Measurements from ENCODE around the gene COBL. TPM values are rescaled to one million over a fixed set of nuclear protein-coding genes. Genes with fewer than 3 reads are reported as not detected.

Gene COBL
- total RNA-seq, 2 experiments from 2014 or later: not detected

- ATAC-seq (no peak), DNase-seq (no peak)
- Mint-ChIP-seq H3K27ac (no peak overlapping the region), H3K4me1 (no peaks in the 10 kb centered on the region), H3K36me3 (no peaks in the 10 kb centered on the region), H3K9me3 (ENCODE audit: low read depth) (no peaks in the 10 kb centered on the region), H3K4me3 (no peak overlapping the region), H3K27me3 (no peaks in the 10 kb centered on the region)
- CTCF ChIA-PET: no interaction called here
Measured at GRCh38 chr7:51078653-51079052, 238.0 kb downstream of the COBL start.

- CTCF ChIA-PET: no interaction called here
- no peak overlapping the region for H3K4me3 Mint-ChIP-seq
- no peaks in the 10 kb centered on the region for H3K9me3 Mint-ChIP-seq (ENCODE audit: low read depth)
- DNase-seq: no peak
- H3K36me3 Mint-ChIP-seq: no peaks in the 10 kb centered on the region
- no peak overlapping the region for H3K27ac Mint-ChIP-seq
- ATAC-seq: no peak
- no peaks in the 10 kb centered on the region for H3K4me1 Mint-ChIP-seq
- no peaks in the 10 kb centered on the region for H3K27me3 Mint-ChIP-seq
Measured at GRCh38 chr7:51077987-51078370, 238.6 kb downstream of the COBL start.

- H3K36me3 Mint-ChIP-seq: no peaks in the 10 kb centered on the region
- H3K4me3 Mint-ChIP-seq: no peak overlapping the region
- no peak for DNase-seq
- H3K27ac Mint-ChIP-seq: no peak overlapping the region
- no peaks in the 10 kb centered on the region for H3K4me1 Mint-ChIP-seq
- H3K9me3 Mint-ChIP-seq (ENCODE audit: low read depth): no peaks in the 10 kb centered on the region
- ATAC-seq: no peak
- no peaks in the 10 kb centered on the region for H3K27me3 Mint-ChIP-seq
- CTCF ChIA-PET: no interaction called here
Measured at GRCh38 chr7:51077316-51077986, 239.2 kb downstream of the COBL start.

DNA sequence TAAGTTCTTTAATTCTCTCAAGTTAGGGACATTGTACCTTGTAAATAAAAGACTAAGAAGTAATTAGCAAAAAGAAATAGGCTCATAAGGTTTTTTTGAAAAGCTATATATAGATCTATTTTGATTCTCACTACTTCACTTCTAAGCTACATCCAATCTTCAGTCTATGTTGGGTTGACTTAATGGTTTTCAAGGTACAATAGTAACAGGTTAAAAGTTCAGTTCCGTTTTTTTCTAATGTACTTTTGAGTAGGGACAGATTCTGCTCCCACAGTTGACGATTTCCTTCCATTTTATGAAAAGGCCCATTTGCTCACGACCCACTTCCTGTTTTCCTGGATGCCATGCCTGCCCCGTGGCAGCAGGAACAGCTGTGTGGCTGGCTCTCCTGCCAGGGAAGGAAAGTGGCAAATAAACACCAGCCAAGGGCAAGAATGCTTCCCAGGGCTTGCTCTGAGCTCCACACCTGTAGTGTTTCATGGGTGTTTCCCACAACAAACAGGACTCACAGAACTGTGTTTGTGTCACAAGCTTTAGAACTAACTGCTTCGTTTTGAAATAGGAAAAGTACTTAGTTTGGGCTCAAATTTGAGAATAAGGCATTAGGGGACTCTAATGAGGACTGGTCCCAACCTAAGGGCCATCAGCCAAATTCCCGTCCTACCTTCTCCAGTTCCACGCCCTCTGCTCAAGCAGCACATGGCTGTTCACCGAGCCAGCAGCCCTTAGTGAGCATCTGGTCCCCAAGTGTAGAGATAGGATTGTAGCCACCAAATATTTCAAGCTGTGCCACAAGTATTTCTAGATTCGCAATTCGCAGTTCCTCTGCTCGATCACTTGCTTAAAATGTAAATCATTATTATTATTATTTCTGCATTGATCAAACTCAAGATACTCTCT is 240.7 kb downstream of the COBL start:
- CTCF ChIA-PET: interaction anchor here (1.5 kb wide), 1 partner anchor 85 kb away, joined by 6 read pairs; no protein-coding TSS in a partner anchor
- no peaks in the 10 kb centered on the region for H3K36me3 Mint-ChIP-seq

GRCh38 chr7:51073171-51073570 is 243.4 kb downstream of the COBL start:
- Mint-ChIP-seq H3K27me3 (peaks cover 6% of the 10 kb centered on the region), H3K9me3 (ENCODE audit: low read depth) (no peaks in the 10 kb centered on the region), H3K36me3 (no peaks in the 10 kb centered on the region), H3K27ac (no peak overlapping the region), H3K4me1 (no peaks in the 10 kb centered on the region), H3K4me3 (no peak overlapping the region)
- DNase-seq (no peak), ATAC-seq (no peak)
- CTCF ChIA-PET: no interaction called here

More for the DNA sequence above, 240.7 kb downstream of the COBL start:
- Mint-ChIP-seq H3K9me3 (ENCODE audit: low read depth) (no peaks in the 10 kb centered on the region), H3K4me3 (no peak overlapping the region), H3K27me3 (no peaks in the 10 kb centered on the region), H3K27ac (no peak overlapping the region), H3K4me1 (no peaks in the 10 kb centered on the region)
- ATAC-seq: no peak
- no peak for DNase-seq

DNA sequence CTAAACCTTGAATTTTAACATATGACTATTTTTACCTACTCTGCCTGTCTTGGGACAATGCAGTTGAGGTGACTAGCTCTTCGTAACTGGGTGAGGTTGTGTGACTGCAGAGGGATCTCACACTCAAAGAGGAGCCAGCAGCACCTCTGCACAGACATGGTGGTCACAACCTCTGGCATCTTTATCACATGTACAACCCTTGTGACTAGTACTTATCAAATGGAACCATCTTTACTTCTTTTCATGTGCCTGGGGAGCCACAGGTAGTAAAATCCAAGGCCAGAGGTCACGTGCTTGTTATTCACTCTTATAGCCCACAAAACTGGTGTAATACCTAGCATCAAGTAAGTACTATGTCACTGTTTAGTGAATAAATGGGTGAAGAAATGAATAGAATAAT is 244.3 kb downstream of the COBL start:
- H3K36me3 Mint-ChIP-seq: no peaks in the 10 kb centered on the region
- DNase-seq: no peak
- H3K4me1 Mint-ChIP-seq: no peaks in the 10 kb centered on the region
- H3K9me3 Mint-ChIP-seq (ENCODE audit: low read depth): no peaks in the 10 kb centered on the region
- CTCF ChIA-PET: interaction anchor here (0.6 kb wide), 1 partner anchor 314 kb away, joined by 4 read pairs; no protein-coding TSS in a partner anchor
- H3K27me3 Mint-ChIP-seq: peaks cover 6% of the 10 kb centered on the region
- H3K27ac Mint-ChIP-seq: no peak overlapping the region
- no peak overlapping the region for H3K4me3 Mint-ChIP-seq
- ATAC-seq: no peak

DNA sequence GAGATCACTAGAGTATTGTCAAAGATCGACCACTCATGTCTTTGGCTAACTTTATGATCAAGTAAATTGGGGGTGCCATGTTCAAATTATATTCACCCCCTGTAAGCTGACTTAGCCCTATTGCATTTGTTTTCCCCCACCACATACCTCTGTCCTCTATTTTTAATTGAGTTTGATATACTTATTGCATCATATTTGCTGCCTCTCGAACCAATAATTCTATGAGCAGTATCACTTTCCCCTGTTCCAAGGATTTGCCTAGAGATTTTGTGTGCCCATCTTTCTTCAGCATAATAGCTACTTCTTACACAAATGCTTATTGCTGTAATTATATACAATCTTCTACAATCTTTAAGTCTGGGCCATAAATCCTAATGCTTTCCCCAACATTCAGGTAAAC is 245.2 kb downstream of the COBL start:
- Mint-ChIP-seq H3K4me3 (no peak overlapping the region), H3K9me3 (ENCODE audit: low read depth) (no peaks in the 10 kb centered on the region), H3K27ac (no peak overlapping the region), H3K27me3 (peaks cover 6% of the 10 kb centered on the region), H3K36me3 (no peaks in the 10 kb centered on the region), H3K4me1 (no peaks in the 10 kb centered on the region)
- ATAC-seq: no peak
- CTCF ChIA-PET: interaction anchor here (1.5 kb wide), 1 partner anchor 89 kb away, joined by 4 read pairs; no protein-coding TSS in a partner anchor
- no peak for DNase-seq

- H3K9me3 Mint-ChIP-seq (ENCODE audit: low read depth): no peaks in the 10 kb centered on the region
- CTCF ChIA-PET: interaction anchor here (1.5 to 2.7 kb wide), 2 partner anchors 71 to 91 kb away, joined by 4 to 7 read pairs; no protein-coding TSS in a partner anchor
- H3K27ac Mint-ChIP-seq: no peak overlapping the region
- peaks cover 6% of the 10 kb centered on the region for H3K27me3 Mint-ChIP-seq
- no peak overlapping the region for H3K4me3 Mint-ChIP-seq
- DNase-seq (no peak), ATAC-seq (no peak)
- H3K4me1 Mint-ChIP-seq: no peaks in the 10 kb centered on the region
- H3K36me3 Mint-ChIP-seq: no peaks in the 10 kb centered on the region
Measured at GRCh38 chr7:51070151-51070550, 246.5 kb downstream of the COBL start.

DNA sequence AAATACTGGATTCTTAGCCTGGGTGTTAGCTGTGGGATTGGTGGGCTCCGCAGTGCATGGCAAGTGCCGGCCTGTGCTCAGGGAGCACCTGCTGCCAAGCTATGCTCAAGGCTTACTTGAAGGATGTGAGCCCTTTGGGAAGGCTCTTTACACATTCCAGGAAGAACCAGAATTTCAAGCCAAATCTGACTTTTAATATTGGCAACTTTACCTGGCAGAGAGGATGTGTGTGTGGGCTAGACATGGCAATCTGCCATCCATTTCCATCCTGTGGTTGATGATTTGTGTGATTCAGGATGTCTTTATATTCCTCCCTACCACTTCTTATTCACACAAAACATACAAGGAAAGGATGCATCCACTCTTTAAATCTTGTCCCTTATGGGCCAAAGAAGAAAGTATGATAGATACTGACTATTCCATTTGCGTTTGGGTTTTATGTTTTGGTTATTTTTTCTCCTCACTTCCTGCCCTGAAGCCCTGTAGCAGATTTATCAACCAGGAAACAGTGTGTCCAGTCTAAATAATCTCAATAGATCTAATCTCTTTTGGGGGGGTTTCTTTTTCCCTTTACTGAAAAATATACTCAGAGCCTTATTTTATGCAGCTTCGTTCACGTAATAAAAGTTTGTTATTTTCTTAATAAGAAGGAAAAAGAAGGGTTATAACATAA is 247.1 kb downstream of the COBL start:
- DNase-seq: no peak
- H3K27ac Mint-ChIP-seq: no peak overlapping the region
- no peaks in the 10 kb centered on the region for H3K36me3 Mint-ChIP-seq
- H3K4me3 Mint-ChIP-seq: no peak overlapping the region
- H3K4me1 Mint-ChIP-seq: no peaks in the 10 kb centered on the region
- peaks cover 6% of the 10 kb centered on the region for H3K27me3 Mint-ChIP-seq
- no peak for ATAC-seq
- CTCF ChIA-PET: interaction anchor here (1.2 to 2.7 kb wide), 2 partner anchors 56 to 72 kb away, joined by 3 to 7 read pairs; no protein-coding TSS in a partner anchor
- H3K9me3 Mint-ChIP-seq (ENCODE audit: low read depth): no peaks in the 10 kb centered on the region

GRCh38 chr7:51068401-51068800 is 248.2 kb downstream of the COBL start:
- DNase-seq (no peak), ATAC-seq (no peak)
- Mint-ChIP-seq H3K27ac (no peak overlapping the region), H3K36me3 (no peaks in the 10 kb centered on the region), H3K9me3 (ENCODE audit: low read depth) (no peaks in the 10 kb centered on the region), H3K4me3 (no peak overlapping the region), H3K27me3 (peaks cover 6% of the 10 kb centered on the region), H3K4me1 (no peaks in the 10 kb centered on the region)
- CTCF ChIA-PET: interaction anchor here (1.0 to 2.7 kb wide), 6 partner anchors 16 to 600 kb away, joined by 3 to 7 read pairs (median 4); no protein-coding TSS in a partner anchor

DNA sequence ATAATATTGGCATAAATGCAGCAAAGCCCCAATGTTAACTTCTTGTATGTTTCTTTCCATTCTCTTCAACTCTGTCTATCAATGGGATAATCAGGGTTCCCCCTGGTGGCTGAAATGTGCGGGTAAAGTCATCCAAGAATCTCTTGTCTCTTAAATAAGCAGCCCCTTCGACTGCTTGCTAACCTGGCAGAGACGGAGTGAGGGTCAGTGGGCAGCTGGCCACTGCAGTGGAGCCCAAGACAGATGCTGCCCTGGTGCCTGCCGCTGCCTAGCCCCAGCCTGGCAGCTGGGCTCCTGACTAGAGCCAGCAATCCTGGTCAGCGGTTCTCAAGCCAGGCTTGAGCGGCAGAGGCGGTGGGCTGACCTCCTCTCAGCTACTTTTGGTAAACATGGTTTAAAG is 248.9 kb downstream of the COBL start:
- CTCF ChIA-PET: interaction anchor here (1.0 to 1.8 kb wide), 4 partner anchors 15 to 600 kb away, joined by 3 to 6 read pairs (median 4); no protein-coding TSS in a partner anchor
- ATAC-seq: peak; percentile 30
- peak; percentile 62 for DNase-seq
- Mint-ChIP-seq H3K4me1 (no peaks in the 10 kb centered on the region), H3K27ac (no peak overlapping the region), H3K9me3 (ENCODE audit: low read depth) (no peaks in the 10 kb centered on the region), H3K27me3 (peaks cover 6% of the 10 kb centered on the region), H3K4me3 (no peak overlapping the region), H3K36me3 (no peaks in the 10 kb centered on the region)

DNA sequence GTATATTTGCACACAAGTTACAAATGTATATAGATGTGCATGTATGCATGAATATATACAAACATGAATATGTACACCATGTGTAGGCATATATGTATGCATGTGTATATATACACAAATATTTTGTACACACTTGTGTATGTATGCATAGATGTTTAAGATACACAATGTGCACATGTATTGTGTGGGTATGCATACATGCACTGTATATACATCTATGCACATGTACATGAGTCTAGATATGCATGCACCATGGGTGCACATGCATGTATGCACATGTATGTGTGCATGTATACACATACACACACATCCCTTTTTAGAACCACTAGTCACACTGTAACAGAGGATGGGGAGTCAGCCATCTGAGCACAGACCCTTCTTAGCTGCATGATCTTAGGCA is 249.4 kb downstream of the COBL start:
- CTCF ChIA-PET: interaction anchor here (1.3 to 1.8 kb wide), 2 partner anchors 15 to 599 kb away, joined by 4 to 6 read pairs; no protein-coding TSS in a partner anchor

GRCh38 chr7:51066405-51066882 is 250.2 kb downstream of the COBL start:
- H3K27ac Mint-ChIP-seq: no peak overlapping the region
- no peak for DNase-seq
- H3K36me3 Mint-ChIP-seq: no peaks in the 10 kb centered on the region
- ATAC-seq: no peak
- CTCF ChIA-PET: no interaction called here
- no peaks in the 10 kb centered on the region for H3K4me1 Mint-ChIP-seq
- peaks cover 6% of the 10 kb centered on the region for H3K27me3 Mint-ChIP-seq
- H3K9me3 Mint-ChIP-seq (ENCODE audit: low read depth): no peaks in the 10 kb centered on the region
- no peak overlapping the region for H3K4me3 Mint-ChIP-seq

More for the DNA sequence above, 249.4 kb downstream of the COBL start:
- Mint-ChIP-seq H3K36me3 (no peaks in the 10 kb centered on the region), H3K27me3 (peaks cover 6% of the 10 kb centered on the region), H3K9me3 (ENCODE audit: low read depth) (no peaks in the 10 kb centered on the region), H3K4me1 (no peaks in the 10 kb centered on the region), H3K27ac (no peak overlapping the region), H3K4me3 (no peak overlapping the region)
- ATAC-seq (no peak), DNase-seq (no peak)

All from activated CD8-positive, alpha-beta memory T cell treated with anti-CD3 and anti-CD28 coated beads, Interleukin-2, amount 10 ng/mL, durations not matched to agents 7 days and 5 days (primary cell).